ENCODE data around the gene BLVRB.

GRCh38 chr19:40457048-40457447 is 8.5 kb downstream of the BLVRB start:
- no peak for TF ChIP-seq TFAP4 (CRISPR knock-in tag; IDR thresholded peaks at IDR 0.05; ENCODE audit: borderline replicate concordance)
- TF ChIP-seq CBX1 (IDR thresholded peaks at IDR 0.05; ENCODE audit: low read depth): no peak
- TF ChIP-seq HMGXB4 (CRISPR knock-in tag; IDR thresholded peaks at IDR 0.05): no peak
- TF ChIP-seq RNF219 (CRISPR knock-in tag; IDR thresholded peaks at IDR 0.05): no peak
- TF ChIP-seq BRCA1 (IDR thresholded peaks at IDR 0.05): no peak
- TF ChIP-seq BRCA1 (CRISPR knock-in tag; IDR thresholded peaks at IDR 0.05): no peak
- TF ChIP-seq CTCF (IDR thresholded peaks at IDR 0.05 in 2 of 3, conservative IDR thresholded peaks at IDR 0.05 in 1 of 3; ENCODE audit: insufficient read depth in 2 of 3, low read depth in 1 of 3, low read length in 3 of 3): no peak
- no peak for TF ChIP-seq MAX (CRISPR knock-in tag; IDR thresholded peaks at IDR 0.05)
- TF ChIP-seq ATF3 (IDR thresholded peaks at IDR 0.05): no peak
- no peak for TF ChIP-seq ATF3 (CRISPR knock-in tag; conservative IDR thresholded peaks at IDR 0.05)
- TF ChIP-seq ZNF140 (CRISPR knock-in tag; IDR thresholded peaks at IDR 0.05): no peak

Data from K562 (cell line).